Activated T-helper 1 cell treated with anti-CD3 and anti-CD28 coated beads, Interleukin-12 subunit alpha, Interleukin-12 subunit beta, Interleukin-2, Interleukin-4 antibody, amounts not matched to agents 30 ng/mL and 10 ng/mL and 1 ng/mL, durations not matched to agents 14 hours and 24 hours and 36 hours (primary cell): ENCODE measurements around the gene PCSK6. TPM values are rescaled to one million over a fixed set of nuclear protein-coding genes. Genes with fewer than 3 reads are reported as not detected.

Experiments
- DNase-seq: peaks from one replicate; pipeline ENCODE4 v3.0.0; 2021; ENCODE audit warnings: low spot score
- H3K27ac Mint-ChIP-seq: one replicate; pipeline ENCODE4 v1.8.0; 2021; ENCODE audit warnings: mild to moderate bottlenecking, mixed read lengths
- H3K27me3 Mint-ChIP-seq: one replicate; pipeline ENCODE4 v1.8.0; 2022; ENCODE audit warnings: mild to moderate bottlenecking, moderate library complexity, mixed read lengths; ENCODE audit not compliant: insufficient read depth
- H3K36me3 Mint-ChIP-seq: one replicate; pipeline ENCODE4 v1.8.0; 2021; ENCODE audit warnings: low read depth, mixed read lengths
- H3K4me1 Mint-ChIP-seq: one replicate; pipeline ENCODE4 v1.8.0; 2021; ENCODE audit warnings: low read depth, mixed read lengths
- H3K4me3 Mint-ChIP-seq: one replicate; pipeline ENCODE4 v1.8.0; 2021; ENCODE audit warnings: mild to moderate bottlenecking, moderate library complexity, mixed read lengths
- H3K9me3 Mint-ChIP-seq: one replicate; pipeline ENCODE4 v1.8.0; 2021; ENCODE audit warnings: mixed read lengths
- intact Hi-C: fragments of 100-400 bp; cut with micrococcal nuclease; formaldehyde crosslinking; loops from one replicate; pipeline ENCODE4 v1.15.1; 2024
- total RNA-seq: library from RNA; stranded (reverse); gene quantifications from 2 replicates; pipeline ENCODE4 v1.2.3, GENCODE V29; 2022

PCSK6 gene
- total RNA-seq, 1 donor from 2014 or later, result 3.0 TPM

DNA sequence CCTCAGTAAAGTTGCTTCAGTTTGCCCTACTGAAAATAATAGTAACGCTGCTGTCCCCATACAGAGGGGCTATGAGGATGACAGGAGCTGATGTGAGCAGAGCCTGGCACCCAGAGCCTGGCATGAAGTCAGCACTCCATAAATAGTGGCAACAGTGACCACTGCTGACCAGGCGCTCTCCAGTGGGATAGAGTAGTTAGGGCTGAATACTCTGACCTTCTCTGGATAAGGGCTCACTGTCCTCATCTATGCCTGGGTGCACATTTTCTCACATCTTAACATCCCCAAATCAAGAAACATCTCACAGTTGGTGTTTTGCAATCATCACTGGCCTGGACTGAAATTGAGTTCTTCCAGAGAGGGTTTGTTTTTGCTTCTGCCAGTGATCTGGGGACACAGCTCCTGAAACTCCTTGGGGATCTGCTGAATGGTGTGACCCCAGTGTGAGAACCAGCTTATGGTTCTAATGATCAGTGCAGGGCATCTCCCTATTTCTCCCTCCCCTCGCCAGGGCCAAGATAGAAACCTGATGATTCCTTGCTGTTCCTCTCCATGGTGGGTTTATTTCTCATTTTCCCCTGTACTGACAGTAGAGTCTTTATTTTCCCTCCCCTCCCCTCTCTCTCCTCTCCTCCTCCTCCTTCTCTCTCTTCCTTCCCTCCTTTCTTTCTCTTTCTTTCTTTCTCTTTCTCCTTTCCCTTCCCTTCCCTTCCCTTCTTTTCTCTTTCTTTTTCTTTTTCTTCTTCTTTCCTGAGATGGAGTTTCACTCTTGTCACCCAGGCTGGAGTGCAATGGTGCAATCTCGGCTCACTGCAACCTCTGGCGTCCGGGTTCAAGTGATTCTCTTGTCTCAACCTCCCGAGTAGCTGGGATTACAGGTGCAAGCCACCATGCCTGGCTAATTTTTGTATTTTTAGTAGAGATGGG is 3.5 kb upstream of the PCSK6 start:
- H3K36me3 Mint-ChIP-seq, result no peaks in the 10 kb centered on the region
- intact Hi-C loops, result no loop called here
- no peak for DNase-seq
- H3K4me3 Mint-ChIP-seq, result no peak overlapping the region
- peaks cover 16% of the 10 kb centered on the region for H3K4me1 Mint-ChIP-seq
- no peaks in the 10 kb centered on the region for H3K9me3 Mint-ChIP-seq
- no peak overlapping the region for H3K27ac Mint-ChIP-seq
- H3K27me3 Mint-ChIP-seq, result peaks cover 39% of the 10 kb centered on the region

DNA sequence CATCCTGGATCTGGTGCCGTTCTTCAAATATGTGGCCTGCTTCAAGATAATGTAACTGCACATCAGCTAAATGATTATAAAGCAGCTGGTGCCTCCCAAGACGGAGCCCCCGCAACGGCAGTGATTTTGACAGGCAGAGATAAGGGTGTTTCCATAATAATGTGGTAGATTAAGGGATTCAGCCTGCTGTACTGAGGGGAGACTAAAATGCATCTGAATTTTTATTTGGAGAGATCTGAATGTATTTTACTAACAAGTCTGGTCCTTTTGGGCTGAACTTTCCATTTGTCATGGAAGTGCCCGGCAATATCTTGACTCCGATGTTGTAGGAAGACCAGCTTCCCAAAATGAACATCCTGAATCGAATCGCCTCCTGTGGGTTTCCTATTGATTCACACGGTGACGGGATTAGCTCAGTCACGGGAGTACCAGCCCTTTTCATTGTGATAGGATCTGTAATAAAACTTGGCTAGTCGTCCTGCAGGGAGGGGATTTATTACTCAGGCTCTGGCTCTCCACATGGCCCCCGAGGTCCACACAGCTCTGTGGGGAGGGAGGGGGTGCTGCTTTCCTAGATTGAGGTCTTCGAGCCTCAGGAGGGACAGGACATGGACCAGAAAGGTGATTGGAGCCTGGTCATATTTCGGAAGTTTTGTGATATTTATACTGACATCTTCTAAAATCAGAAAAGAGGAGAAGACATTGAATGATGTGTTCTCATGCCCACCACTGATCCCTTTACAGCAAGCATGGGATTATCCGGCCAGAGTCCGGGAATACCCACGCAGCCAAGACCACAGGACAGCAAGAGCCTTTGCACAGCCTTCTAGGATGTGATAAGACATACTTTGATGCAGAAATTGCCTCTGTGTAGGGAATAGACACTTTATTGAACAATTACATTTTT is 2.5 kb upstream of the PCSK6 start:
- Mint-ChIP-seq H3K36me3 (no peaks in the 10 kb centered on the region), H3K9me3 (no peaks in the 10 kb centered on the region), H3K4me1 (peaks cover 14% of the 10 kb centered on the region), H3K4me3 (no peak overlapping the region), H3K27me3 (peaks cover 47% of the 10 kb centered on the region), H3K27ac (no peak overlapping the region)
- DNase-seq, result no peak
- intact Hi-C loops, result no loop called here

DNA sequence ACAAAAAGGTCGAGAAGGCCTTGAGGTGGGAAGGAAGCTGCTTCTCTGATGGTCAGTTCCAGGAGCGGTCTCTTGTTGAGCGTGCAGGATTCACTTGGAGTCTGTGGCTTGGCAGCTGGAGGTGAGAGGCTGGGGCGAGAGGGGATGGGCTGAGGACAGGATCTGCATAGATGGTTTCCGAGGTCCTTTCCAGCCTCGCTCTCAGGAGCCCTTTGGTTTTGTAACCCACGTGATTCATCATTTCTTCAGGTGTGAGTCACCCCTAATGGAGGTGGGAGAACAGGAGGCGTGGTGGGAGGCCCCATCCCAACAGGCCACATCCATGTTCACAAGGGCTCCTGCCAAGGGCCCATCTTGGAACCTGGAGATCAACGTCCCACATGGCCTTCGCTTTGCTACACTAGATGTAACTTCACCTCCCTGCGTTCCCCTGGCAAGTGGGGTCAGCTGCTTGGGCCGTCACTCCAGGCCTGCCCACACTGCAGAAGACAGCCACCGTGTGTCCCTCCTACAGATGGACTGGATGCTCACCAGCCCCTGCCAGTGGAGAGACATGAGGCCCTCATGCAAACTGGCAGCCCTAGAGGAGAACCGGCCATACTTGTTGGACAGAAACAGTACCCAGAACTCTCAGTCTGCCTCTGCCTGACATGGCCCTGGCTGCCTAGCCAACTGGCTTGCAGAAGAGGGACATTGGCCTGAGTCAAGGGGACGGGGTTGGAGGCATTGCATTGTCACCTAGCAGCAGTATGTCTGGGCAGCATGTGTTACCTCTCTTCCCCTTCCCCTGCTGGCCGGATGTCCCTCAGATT is 1.6 kb upstream of the PCSK6 start:
- DNase-seq, result no peak
- Mint-ChIP-seq H3K27me3 (peaks cover 47% of the 10 kb centered on the region), H3K4me3 (peak overlapping the region; percentile 60), H3K36me3 (no peaks in the 10 kb centered on the region), H3K4me1 (peaks cover 5% of the 10 kb centered on the region), H3K9me3 (no peaks in the 10 kb centered on the region), H3K27ac (peak overlapping the region; percentile 52)
- intact Hi-C loops, result no loop called here

GRCh38 chr15:101490408-101490891 is 943 bp upstream of the PCSK6 start:
- Mint-ChIP-seq H3K9me3 (no peaks in the 10 kb centered on the region), H3K36me3 (no peaks in the 10 kb centered on the region), H3K27me3 (peaks cover 46% of the 10 kb centered on the region), H3K4me1 (peaks cover 5% of the 10 kb centered on the region), H3K4me3 (peak overlapping the region; percentile 60), H3K27ac (peak overlapping the region; percentile 52)
- no peak for DNase-seq
- intact Hi-C loops, result no loop called here

GRCh38 chr15:101489237-101489598 is 289 bp downstream of the PCSK6 start:
- Mint-ChIP-seq H3K9me3 (no peaks in the 10 kb centered on the region), H3K36me3 (no peaks in the 10 kb centered on the region), H3K27me3 (peaks cover 47% of the 10 kb centered on the region), H3K27ac (no peak overlapping the region), H3K4me3 (no peak overlapping the region), H3K4me1 (peaks cover under 1% of the 10 kb centered on the region)
- intact Hi-C loops, result loop anchor here (5.0 kb wide), 1 partner anchor 47 kb away; no protein-coding TSS in a partner anchor
- DNase-seq, result no peak

DNA sequence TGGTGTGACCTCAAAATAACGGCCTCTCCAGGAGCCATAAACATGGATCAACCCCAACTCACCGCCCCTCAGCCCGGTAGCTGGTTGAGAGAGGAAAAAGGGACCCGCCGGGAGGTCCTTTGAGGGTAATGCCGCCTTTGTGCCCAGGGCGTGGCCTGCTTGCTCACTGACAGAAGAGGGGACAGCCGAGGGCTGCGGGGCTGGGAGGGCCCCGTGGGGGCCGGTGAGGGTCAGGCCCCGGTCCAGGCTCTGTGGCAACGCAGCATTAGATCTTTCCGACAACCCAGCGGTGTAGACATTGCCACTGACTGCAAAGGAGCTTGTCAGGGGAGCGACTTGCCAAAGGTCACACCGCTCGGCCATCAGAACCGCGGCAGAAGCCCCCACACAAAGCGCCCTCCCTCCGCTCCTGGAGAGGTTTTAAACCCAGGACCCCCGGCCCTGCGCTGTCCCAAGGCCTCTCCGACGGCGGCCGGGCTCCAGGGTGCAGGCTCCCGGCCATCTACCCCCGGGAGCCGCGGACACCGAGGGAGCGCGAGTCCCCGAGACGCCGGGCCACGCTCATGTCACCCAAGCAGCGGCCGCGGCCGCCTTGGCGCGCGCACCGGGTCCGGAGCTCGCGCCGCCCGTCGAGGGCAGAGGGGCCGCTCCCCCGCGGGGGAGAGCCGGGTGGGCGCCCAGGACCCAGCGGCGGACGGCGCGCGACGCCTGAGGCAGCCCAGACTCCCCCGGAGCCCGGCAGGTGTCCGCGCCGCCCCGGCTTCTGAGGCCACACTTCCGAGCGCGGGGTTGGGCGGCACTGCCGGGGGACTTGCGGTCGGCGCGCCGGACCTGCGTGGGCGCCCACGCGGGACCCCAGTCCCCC is 975 bp downstream of the PCSK6 start:
- Mint-ChIP-seq H3K36me3 (no peaks in the 10 kb centered on the region), H3K4me3 (peak overlapping the region; percentile 67)
- no peak for DNase-seq

DNA sequence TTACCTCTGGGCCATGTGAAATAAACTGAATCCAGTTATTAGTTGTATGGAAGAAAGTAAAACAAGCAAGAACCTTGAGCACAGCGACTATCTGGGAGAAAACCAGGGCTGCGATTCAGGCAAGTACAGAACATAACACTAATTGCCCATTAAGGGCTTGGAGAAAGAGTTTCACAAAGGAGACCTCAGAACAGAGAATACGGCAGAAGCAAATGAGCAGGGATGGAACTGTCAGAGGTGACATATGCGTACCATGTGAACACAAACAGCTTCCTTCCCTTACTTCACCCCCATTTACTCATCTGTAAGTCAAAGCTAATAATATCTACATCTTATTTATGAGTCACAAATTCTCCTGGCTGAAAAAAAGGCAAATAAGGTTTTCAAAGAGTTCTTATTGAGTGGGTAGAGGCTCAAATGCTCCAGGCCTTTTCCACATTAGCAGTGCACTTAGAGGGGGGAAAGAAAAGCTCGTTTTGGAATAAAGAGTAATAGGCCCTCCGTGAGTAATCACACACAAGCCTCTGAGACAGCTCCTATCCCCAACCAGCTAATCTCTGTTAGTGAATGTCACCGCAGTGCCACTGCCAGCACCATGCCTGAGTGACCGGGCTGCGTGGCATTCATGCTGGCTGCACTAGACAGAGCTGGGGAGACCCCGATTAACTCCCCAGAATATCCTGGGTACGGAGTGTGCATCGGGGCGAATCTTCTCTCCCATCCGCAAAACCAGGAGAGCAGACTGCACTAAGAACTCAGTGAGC is 2.6 kb downstream of the PCSK6 start:
- H3K4me3 Mint-ChIP-seq, result no peak overlapping the region
- H3K36me3 Mint-ChIP-seq, result no peaks in the 10 kb centered on the region
- peaks cover 40% of the 10 kb centered on the region for H3K27me3 Mint-ChIP-seq
- H3K9me3 Mint-ChIP-seq, result no peaks in the 10 kb centered on the region
- intact Hi-C loops, result loop anchor here (5.0 kb wide), 1 partner anchor 45 kb away; no protein-coding TSS in a partner anchor
- no peaks in the 10 kb centered on the region for H3K4me1 Mint-ChIP-seq
- DNase-seq, result no peak
- no peak overlapping the region for H3K27ac Mint-ChIP-seq

More for the DNA sequence above, 975 bp downstream of the PCSK6 start:
- Mint-ChIP-seq H3K9me3 (no peaks in the 10 kb centered on the region), H3K27ac (peak overlapping the region; percentile 40), H3K4me1 (no peaks in the 10 kb centered on the region), H3K27me3 (peaks cover 47% of the 10 kb centered on the region)
- intact Hi-C loops, result loop anchor here (5.0 kb wide), 1 partner anchor 46 kb away; no protein-coding TSS in a partner anchor

- no peaks in the 10 kb centered on the region for H3K36me3 Mint-ChIP-seq
- H3K4me1 Mint-ChIP-seq, result no peaks in the 10 kb centered on the region
- H3K27me3 Mint-ChIP-seq, result peaks cover 28% of the 10 kb centered on the region
- no peak overlapping the region for H3K4me3 Mint-ChIP-seq
- intact Hi-C loops, result no loop called here
- H3K27ac Mint-ChIP-seq, result no peak overlapping the region
- DNase-seq, result no peak
- H3K9me3 Mint-ChIP-seq, result no peaks in the 10 kb centered on the region
Observed at GRCh38 chr15:101483462-101483861, 6.0 kb downstream of the PCSK6 start.

- intact Hi-C loops, result no loop called here
- no peak for DNase-seq
- Mint-ChIP-seq H3K27me3 (peaks cover 24% of the 10 kb centered on the region), H3K4me3 (no peak overlapping the region), H3K4me1 (no peaks in the 10 kb centered on the region), H3K27ac (no peak overlapping the region), H3K36me3 (no peaks in the 10 kb centered on the region), H3K9me3 (no peaks in the 10 kb centered on the region)
Observed at GRCh38 chr15:101482526-101483371, 6.8 kb downstream of the PCSK6 start.

DNA sequence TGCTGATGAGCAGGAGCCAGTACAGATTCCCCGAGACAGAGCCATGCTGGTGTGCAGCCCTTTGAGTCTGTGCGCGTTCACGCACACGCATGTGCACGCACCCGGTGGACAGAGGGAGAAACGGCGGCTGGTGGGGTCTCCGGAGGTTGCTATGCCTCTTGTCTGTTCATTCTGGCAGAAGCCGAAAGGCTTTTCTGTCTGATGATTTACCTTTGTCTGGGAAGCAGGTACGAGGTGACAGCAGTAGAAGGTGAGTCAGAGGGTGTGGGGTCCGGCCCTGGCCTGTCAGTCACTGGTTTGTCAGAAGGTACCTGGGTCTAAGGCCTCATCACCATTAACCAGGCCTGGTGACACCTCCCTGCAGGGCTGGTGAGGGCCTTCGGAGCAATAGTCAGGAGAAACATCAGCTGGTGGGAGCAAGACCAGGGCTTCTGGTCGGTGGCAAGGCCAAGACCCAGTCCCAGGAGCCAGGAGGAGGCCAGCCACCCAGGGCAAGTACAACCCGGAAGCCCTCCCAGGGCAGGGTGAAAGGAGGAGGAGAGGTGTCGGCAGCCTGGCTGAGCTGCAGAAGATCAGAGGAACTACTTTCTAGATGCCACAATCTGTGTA is 7.5 kb downstream of the PCSK6 start:
- DNase-seq, result no peak
- H3K36me3 Mint-ChIP-seq, result no peaks in the 10 kb centered on the region
- H3K4me3 Mint-ChIP-seq, result no peak overlapping the region
- H3K27ac Mint-ChIP-seq, result no peak overlapping the region
- H3K9me3 Mint-ChIP-seq, result no peaks in the 10 kb centered on the region
- H3K27me3 Mint-ChIP-seq, result peaks cover 18% of the 10 kb centered on the region
- H3K4me1 Mint-ChIP-seq, result no peaks in the 10 kb centered on the region
- intact Hi-C loops, result no loop called here
